GM12801 (cell line): ENCODE data around the gene KRTAP10-8.

Experiments
- TF ChIP-seq, protein P1 (sequence below): IDR thresholded peaks from one replicate; pipeline ENCODE4 v1.5.1; 2011; ENCODE audit warnings: control low read depth; ENCODE audit not compliant: insufficient read length; ENCODE audit errors: extremely low read depth

KRTAP10-8 gene

DNA sequence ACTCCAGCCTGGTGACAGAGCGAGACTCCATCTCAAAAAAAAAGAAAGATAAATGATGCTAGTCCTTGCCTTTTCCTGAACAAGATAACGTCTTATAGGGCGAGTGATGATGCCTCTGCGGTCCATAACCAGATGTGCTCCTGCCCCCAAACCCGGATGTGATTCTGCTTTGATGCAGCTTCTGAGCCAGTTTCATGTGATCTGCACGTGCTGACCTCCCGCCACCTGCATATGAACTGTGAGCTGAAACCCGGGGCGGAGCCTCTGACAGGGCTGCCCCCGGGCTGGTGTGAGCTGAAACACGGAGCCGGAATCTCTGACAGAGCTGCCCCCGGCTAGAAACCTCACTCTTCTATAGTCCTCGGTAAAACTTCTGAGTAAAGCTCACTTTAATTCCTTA, 41.2 kb downstream of the KRTAP10-8 start:
- TF ChIP-seq, protein P1, sequence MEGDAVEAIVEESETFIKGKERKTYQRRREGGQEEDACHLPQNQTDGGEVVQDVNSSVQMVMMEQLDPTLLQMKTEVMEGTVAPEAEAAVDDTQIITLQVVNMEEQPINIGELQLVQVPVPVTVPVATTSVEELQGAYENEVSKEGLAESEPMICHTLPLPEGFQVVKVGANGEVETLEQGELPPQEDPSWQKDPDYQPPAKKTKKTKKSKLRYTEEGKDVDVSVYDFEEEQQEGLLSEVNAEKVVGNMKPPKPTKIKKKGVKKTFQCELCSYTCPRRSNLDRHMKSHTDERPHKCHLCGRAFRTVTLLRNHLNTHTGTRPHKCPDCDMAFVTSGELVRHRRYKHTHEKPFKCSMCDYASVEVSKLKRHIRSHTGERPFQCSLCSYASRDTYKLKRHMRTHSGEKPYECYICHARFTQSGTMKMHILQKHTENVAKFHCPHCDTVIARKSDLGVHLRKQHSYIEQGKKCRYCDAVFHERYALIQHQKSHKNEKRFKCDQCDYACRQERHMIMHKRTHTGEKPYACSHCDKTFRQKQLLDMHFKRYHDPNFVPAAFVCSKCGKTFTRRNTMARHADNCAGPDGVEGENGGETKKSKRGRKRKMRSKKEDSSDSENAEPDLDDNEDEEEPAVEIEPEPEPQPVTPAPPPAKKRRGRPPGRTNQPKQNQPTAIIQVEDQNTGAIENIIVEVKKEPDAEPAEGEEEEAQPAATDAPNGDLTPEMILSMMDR = no peak

DNA sequence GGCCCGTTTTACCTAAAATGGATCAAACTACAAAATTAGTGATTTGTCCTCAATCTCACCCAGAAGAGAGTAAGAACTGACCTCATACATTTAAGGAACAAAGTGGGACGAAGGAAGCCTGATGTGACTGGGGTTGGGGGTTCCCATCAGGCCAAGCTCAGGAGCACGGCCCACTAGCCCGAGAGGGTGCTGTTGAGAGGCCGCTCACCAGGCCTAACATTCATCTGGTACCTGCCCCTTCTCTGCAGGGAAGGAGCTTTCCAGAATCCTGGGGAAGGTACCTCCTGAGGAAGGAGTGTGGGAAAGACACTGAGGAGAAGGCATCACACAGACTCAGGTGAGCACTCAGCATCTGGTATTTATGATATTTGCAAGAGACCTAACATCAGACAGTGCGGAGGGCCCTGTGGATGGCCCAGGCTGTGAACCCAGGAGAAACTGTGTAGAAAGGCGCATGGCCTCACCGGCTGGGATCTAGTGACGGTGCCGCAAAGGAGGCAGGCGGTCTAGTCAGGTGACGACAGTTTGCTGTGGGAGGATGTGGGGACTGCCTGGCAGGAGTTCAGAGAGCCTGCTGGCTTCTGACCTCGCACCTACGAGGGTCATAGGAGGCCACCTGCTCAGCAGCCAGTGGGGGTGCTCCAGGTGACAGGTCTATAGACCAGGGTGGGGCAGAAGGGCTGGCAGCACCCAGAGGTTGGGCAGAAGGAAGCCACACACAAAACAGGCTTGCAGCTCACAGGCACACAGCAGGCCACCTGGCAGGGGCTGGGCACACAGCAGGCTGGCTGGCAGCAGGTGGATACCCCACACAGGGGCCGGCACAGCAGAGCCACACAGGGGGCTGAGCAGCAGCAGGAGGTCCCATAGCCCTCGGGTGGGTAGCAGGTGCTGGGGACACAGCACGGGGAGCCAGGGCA, 42.0 kb downstream of the KRTAP10-8 start:
- TF ChIP-seq, protein P1 = no peak

DNA sequence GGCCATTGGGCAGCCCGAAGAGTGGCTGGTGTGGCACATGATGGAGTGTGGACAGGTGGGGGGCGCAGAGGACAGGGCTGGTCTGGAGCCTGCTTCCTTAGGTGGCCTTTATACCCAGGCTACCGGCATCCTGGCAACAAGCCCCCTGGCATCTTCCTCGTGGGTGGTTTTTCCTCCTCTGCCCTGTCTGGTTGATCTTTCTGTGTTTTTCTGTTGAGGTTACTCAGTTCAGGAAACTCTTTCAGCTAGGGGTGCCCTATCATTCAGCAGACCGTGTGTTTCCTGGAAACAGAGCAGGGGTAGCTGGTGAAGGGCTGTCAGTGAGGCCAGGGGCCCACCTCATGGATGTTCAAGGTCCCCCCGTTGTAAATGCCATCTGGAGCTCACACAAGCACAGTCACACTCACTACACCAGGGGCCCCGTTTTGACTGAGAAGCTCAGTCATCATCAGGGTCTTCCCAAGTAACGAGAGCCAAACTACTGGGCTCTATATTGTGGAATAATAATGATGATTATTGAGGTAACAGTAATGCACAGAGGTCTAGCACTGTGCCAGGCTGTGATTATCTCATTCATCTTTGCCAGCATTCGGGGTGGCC, 42.8 kb downstream of the KRTAP10-8 start, which contains the start of gene KRTAP12-4:
TSS of gene KRTAP12-4 (minus strand) at position 84 of the 600 bp plus-strand sequence. CDS start at position 39, 45 bp downstream.
- TF ChIP-seq, protein P1 = no peak

DNA sequence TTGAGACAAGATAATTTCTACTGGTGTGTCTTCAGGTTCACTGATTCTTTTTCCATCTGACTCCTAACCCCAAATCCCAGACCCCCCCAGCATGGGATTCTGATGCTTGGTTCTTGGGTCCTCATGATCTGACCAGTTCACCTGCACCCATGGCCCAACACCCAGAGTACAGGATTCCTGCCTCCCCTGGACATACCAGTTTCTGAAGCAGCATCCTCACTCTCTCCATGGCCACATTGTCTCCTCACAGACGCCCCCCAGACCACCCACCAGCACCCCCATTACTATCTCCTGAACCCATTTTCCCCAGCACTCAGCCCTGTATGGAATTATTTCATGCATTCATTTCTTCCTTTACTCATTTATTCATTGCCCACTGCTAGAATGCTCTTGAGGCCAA, 45.0 kb downstream of the KRTAP10-8 start:
- TF ChIP-seq, protein P1 = no peak

DNA sequence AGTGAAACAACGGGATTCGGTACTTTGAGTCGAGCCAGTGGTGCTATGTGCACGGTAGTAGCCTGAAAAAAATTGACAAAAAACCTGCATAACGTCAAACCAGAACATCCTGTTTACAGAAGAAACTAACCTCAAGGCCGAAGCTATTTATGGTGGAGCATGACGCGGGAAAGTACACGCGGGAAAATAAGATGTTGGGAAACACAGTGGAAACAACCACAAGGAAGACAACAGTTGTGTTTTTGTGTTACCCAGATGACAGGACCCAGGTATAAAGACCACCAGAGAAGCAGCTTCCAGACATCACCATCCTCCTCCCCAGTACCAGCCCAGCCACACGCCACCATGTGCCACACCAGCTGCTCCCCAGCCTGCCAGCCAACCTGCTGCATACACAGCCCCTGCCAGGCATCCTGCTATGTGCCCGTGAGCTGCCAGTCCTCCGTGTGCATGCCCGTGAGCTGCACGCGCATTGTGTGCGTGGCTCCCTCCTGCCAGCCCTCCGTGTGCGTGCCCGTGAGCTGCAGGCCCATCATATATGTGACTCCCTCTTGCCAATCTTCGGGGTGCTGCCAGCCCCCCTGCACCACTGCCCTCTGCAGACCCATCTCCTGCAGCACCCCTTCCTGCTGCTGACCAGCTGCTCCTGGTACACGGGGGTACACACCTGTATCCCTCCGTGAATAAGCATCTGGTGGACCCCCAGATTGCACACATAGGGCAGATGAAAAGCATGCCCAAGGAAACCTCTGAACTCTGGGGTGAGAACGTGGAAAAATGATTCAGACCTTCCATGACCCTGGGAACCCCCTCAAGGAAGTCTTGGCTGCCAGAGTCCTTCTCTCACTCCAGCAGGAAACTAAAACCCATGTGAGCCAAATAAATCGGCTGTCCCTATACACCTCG, 46.0 kb downstream of the KRTAP10-8 start, which contains the start of gene KRTAP12-3:
TSS of gene KRTAP12-3 (plus strand) at position 298 of the 906 bp plus-strand sequence. CDS start at position 346, 48 bp downstream.
- TF ChIP-seq, protein P1 = no peak

DNA sequence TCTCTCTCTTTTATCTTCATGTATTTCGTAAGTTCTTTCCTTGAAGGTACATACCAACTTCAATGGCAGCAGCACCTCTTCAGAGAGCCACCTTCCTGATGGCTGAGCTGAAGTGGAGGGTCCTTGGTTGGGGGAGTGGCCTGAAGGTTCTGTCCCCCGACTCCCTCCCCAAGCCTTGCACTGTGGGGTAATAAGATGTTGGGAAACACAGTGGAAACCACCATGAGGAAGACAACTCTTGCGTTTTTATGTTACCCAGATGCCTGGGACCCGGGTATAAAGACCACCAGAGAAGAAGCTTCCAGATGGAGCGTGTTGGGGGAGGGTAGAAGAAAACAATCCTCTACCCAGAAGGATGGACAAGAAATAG, 46.6 kb downstream of the KRTAP10-8 start:
- TF ChIP-seq, protein P1 = no peak
